GM12874 (cell line): ENCODE measurements around the gene KIAA1217.

ENCODE experiments used
- TF ChIP-seq, protein P1 (sequence below): IDR thresholded peaks from 2 replicates; pipeline ENCODE4 v1.5.1; 2011; ENCODE audit warnings: low read depth, mild to moderate bottlenecking, control low read depth, low read length, moderate library complexity; ENCODE audit not compliant: insufficient read depth

KIAA1217 gene

DNA sequence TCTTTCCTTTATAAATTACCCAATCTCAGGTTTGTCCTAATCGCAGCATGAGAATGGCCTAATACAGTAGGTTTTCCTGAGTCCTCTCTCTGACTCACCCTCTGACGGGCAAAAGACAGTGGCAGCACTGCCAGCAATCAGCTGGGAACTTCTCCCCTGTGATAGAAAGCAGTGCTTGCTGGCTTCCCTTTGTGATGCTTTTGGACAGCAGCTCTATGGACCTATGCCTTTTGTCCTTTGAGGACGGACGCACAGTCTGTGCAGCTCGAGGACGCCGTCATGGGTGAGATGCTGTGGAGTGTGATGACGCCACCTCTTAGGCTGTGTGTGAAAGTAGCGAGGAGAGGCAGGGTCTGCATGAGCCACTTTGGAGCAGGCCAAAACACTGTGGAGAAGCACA lies 68.8 kb downstream of the KIAA1217 start:
- TF ChIP-seq, protein P1, sequence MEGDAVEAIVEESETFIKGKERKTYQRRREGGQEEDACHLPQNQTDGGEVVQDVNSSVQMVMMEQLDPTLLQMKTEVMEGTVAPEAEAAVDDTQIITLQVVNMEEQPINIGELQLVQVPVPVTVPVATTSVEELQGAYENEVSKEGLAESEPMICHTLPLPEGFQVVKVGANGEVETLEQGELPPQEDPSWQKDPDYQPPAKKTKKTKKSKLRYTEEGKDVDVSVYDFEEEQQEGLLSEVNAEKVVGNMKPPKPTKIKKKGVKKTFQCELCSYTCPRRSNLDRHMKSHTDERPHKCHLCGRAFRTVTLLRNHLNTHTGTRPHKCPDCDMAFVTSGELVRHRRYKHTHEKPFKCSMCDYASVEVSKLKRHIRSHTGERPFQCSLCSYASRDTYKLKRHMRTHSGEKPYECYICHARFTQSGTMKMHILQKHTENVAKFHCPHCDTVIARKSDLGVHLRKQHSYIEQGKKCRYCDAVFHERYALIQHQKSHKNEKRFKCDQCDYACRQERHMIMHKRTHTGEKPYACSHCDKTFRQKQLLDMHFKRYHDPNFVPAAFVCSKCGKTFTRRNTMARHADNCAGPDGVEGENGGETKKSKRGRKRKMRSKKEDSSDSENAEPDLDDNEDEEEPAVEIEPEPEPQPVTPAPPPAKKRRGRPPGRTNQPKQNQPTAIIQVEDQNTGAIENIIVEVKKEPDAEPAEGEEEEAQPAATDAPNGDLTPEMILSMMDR = no peak

DNA sequence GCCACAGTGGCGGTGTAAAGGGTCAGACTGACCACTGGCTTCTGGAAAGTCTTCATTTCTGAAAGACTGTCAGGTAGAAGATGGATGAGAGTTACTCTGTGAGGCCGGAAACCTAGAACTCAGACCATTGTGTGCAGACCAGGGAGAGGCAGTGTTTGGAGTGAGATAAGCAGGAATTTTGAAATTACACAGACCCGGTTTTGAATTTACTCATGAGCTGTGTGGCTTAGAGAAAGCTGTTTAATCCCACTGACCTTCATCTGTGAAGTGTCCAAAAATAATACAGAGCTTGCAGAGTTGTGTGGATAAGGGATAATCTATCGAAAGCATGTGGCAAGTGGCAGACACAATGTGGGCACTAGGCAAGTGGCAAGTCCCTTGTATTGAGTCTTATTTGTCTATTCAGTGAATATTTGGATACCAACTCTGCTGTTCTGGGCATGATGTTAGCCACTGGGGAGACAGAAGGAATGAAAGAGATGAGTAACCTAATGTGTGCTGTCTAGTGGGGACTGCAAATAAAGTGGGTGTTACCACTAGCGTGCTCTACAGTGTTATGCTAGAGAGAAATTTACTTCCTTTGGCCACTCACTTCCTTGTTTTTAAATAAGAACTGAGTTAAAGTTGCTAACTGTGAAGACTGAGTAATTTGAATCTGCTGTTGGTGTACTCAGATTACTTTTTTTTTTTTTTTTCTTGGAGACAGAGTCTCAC lies 69.4 kb downstream of the KIAA1217 start:
- TF ChIP-seq, protein P1 = no peak

DNA sequence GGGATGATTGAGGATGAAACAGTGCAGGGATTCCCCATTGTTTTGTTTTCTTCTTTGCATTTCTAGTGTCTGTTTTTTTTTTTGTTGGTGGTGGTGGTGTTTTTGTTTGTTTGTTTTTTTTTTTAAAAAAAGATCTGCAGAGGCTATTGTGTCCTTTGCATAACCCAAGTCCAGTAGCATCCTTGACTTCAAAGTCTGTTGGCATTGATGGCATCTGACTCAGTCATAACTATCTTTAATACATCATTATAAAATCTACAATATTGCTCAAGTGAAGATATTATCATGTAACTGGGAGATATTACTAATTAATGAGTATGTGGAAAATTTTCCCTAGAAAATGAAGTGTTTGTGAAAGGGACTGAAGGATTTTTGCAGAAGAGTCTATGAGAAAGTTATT lies 70.2 kb downstream of the KIAA1217 start:
- TF ChIP-seq, protein P1 = no peak

DNA sequence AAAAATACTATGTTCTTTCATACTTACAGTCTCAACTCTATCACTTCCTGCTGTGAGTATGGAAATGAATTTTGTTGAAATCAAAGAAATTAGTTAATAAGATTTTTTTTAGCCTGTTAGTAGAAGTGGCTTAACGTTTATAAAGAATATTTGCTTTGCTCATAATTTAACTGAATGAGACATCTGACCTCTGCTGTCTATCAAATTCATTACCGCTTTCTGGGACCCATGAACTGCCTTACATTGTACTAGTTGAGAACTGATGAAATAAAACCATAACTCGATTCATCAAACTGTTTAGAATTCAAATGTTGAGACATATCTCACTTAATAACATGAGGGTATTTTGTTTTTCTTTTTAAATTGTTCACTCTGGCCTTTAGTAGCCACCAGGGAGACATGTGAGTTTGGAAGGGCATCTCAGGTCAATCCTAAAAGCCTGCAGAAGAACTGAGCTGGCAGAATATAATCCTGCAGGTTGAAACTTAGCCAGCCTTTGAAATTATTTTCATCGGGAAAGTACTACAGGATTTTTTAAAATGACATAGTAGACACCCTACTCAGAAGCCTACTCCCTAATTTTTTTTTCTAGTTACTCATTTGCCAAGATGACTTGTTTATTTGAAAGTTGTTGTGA lies 78.7 kb downstream of the KIAA1217 start:
- TF ChIP-seq, protein P1 = no peak

DNA sequence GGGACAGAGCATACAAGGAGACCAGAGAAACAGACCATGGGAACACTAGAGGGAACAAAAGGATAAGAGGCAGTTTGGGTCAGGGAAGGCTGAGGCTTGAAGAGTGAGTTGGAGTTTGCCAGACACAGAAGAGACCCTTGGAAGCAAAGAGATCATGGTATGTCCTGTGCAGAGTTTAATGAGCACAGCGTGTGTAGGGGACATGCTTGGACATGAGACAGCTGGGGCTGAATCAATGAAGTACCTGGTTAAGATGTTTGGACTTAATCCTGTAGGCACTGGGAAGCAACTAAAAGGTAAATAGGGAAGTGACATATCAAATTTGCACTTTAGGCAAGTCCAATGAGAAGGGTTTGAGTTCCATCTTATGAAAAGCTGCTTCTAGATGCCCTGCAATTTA lies 79.6 kb downstream of the KIAA1217 start:
- TF ChIP-seq, protein P1 = no peak

DNA sequence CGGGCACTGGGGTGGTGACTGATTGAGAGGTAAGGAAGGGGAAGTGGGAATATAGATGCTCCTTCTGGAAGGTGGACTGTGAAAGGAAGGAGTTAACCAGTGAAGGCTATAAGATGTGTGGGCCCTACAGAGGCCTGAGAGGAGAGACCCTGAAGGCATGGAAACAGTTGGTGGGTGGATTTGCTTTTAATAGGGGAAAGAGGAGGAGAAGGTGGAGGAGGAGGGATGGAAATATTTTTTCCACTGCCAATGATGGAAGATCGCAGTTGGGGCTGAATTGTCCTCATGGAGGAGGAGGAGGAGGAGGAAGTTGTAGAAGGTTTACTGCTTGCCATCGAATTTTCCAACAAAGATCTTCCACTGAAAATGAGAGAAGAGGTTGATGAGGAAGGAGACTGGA lies 80.3 kb downstream of the KIAA1217 start:
- TF ChIP-seq, protein P1 = no peak

DNA sequence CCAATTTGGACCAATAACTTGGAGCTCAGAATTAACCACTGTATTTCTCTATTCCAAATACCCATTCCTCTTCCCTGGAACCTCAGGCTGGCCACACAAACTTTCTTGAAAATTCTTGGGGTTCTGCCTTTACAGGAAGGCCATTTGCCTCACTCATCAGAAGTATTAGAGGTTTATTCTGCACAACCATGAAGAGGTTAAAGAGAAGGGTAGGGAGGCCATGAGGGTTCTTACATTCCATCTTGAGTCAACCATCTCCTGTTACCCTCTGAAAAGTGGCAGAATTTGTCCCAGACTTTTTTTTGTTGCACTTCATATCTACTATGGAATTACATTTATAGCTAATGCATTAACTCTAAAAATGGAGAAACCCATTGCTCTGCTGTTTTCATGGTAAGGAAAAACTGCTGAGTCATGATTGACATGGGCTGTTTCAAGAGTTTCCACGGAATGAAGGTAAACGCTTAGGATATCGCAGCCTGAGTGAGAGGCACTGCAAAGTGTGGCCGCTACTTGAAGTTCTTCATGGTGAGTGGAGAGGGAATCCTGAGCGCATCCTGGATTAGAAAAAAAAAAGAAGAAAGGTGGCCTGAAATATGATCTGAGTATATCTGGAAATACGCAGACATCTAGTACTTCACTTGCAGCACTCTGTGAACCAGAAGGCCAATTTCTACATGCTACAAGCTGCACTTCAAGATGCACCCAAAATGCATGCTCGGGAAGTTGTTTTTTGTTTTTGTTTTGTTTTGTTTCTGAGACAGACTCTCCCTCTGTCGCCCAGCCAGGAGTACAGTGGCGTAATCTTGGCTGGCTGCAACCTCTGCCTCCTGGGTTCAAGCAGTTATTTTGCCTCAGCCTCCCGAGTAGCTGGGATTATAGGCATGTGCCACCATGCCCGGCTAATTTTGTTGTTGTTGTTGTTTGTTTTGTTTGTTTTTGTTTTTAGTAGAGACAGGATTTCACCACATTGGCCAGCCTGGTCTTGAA lies 83.7 kb downstream of the KIAA1217 start:
- TF ChIP-seq, protein P1 = no peak
